Parathyroid adenoma (tissue), 2 donors: ENCODE data around the gene CACNB1.

Experiments
- H2AFZ ChIP-seq: fragments of 300-600 bp; sonication (generic); one replicate; pipeline ENCODE4 v1.7.0; 2017; ENCODE audit warnings: antibody characterized with exemption, mild to moderate bottlenecking
- H3K27ac ChIP-seq: fragments of 300-600 bp; sonication (generic); one replicate; pipeline ENCODE4 v1.7.0; 2017
- H3K27me3 ChIP-seq: fragments of 300-600 bp; sonication (generic); one replicate; pipeline ENCODE4 v1.7.0; 2017; ENCODE audit warnings: low read length; ENCODE audit not compliant: control insufficient read depth, insufficient read depth
- H3K36me3 ChIP-seq: fragments of 300-600 bp; sonication (generic); one replicate; pipeline ENCODE4 v1.7.0; 2017; ENCODE audit warnings: low read length; ENCODE audit not compliant: control insufficient read depth, insufficient read depth
- H3K4me1 ChIP-seq: fragments of 300-600 bp; sonication (generic); one replicate; pipeline ENCODE4 v1.7.0; 2017; ENCODE audit warnings: control low read depth
- H3K4me2 ChIP-seq: fragments of 300-600 bp; sonication (generic); one replicate; pipeline ENCODE4 v1.7.0; 2017; ENCODE audit warnings: low read length
- H3K4me3 ChIP-seq: fragments of 300-600 bp; sonication (generic); one replicate; pipeline ENCODE4 v1.7.0; 2017; ENCODE audit warnings: low read depth, low read length
- H3K79me2 ChIP-seq: fragments of 300-600 bp; sonication (generic); one replicate; pipeline ENCODE4 v1.7.0; 2017; ENCODE audit warnings: control low read depth
- H3K9ac ChIP-seq: fragments of 300-600 bp; sonication (generic); one replicate; pipeline ENCODE4 v1.7.0; 2017; ENCODE audit warnings: mild to moderate bottlenecking
- H3K9me3 ChIP-seq: fragments of 300-600 bp; sonication (generic); one replicate; pipeline ENCODE4 v1.7.0; 2017; ENCODE audit warnings: low read length; ENCODE audit not compliant: control insufficient read depth
- TF ChIP-seq, protein P1 (sequence below): fragments of 300-600 bp; sonication (generic); IDR thresholded peaks from one replicate; pipeline ENCODE4 v1.7.0; 2017; ENCODE audit warnings: antibody characterized with exemption, mild to moderate bottlenecking
- donor health status: primary hyperparathyroidism.

The CACNB1 gene

DNA sequence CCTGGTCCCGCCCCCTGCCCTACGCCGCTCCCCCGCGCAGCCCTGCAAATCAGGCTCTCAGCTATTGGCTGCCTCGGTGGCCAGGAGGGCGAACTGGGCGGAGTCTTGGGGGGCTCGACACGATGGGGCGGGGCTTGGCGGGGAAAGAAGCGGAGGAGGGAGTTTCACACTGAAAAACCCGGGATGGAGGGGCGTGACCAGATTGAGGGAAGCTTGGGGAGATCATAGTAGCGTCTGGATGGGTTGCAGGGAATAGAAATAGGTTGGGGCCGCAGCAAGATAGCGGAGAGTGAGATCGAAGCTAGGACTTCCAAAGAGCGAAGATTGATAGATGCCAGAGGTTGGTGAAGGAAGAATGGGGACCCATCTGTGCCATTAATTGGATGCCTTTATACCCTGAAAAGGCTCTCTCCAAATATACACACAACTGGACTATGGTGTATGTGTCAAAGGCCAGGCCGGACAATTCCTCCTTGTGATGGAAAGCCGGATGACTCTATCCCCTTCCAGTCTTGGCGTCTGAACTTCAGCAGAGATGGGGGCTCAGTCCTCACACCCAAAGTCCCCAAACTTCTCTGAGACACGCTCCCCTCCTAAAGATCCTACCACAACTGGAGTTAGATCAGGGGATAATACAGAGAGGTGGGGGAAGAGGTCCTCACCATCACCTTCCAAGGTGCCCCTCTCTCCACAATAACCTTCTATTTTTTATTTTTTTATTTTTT, 28.7 kb upstream of the CACNB1 start:
- H2AFZ ChIP-seq: peak overlapping the region; percentile 56
- TF ChIP-seq, protein P1, sequence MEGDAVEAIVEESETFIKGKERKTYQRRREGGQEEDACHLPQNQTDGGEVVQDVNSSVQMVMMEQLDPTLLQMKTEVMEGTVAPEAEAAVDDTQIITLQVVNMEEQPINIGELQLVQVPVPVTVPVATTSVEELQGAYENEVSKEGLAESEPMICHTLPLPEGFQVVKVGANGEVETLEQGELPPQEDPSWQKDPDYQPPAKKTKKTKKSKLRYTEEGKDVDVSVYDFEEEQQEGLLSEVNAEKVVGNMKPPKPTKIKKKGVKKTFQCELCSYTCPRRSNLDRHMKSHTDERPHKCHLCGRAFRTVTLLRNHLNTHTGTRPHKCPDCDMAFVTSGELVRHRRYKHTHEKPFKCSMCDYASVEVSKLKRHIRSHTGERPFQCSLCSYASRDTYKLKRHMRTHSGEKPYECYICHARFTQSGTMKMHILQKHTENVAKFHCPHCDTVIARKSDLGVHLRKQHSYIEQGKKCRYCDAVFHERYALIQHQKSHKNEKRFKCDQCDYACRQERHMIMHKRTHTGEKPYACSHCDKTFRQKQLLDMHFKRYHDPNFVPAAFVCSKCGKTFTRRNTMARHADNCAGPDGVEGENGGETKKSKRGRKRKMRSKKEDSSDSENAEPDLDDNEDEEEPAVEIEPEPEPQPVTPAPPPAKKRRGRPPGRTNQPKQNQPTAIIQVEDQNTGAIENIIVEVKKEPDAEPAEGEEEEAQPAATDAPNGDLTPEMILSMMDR: no peak
- no peak overlapping the region for H3K9ac ChIP-seq
- peak overlapping the region; percentile 34 for H3K4me3 ChIP-seq
- peaks cover 8% of the 10 kb centered on the region for H3K4me1 ChIP-seq
- no peaks in the 10 kb centered on the region for H3K36me3 ChIP-seq
- peak overlapping the region; percentile 66 for H3K4me2 ChIP-seq
- H3K9me3 ChIP-seq: no peaks in the 10 kb centered on the region
- H3K27ac ChIP-seq: no peak overlapping the region
- no peaks in the 10 kb centered on the region for H3K79me2 ChIP-seq
- H3K27me3 ChIP-seq: peaks cover 3% of the 10 kb centered on the region

DNA sequence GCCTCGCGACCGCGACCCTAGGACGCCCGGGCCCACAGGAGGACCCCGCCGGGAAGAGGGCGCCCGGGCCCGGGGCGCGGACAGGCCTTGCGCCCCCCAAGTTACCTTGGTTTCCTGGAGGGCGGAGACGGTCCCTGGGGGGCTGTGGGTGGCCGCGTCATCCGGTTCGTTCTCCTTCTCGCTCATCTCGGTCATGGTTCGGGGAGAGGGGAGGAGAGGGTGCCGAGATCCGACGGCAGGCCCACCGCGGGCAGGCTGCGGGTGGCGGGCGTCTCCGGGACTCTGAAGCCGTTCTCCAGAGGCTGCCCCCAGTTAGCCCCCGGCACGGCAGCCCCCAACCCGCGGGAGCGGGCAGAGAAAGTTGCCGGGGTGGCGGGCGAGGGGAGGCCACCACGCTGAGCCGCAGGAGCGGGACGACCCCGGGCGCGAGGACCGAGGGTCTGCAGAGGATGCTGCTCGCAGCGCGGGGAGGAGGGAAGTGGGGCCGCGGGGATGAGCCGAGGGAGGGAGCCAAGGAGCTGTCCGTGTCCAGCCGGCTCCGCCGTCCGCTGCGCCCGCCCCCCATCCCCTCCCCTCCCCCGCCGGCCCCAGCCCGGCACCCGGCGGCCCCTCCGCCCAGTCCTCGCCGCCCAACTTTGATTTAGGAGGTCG, 28.0 kb upstream of the CACNB1 start, which contains the start of gene STAC2:
STAC2 (minus strand) TSS at position 638 of the 651 bp plus-strand sequence; CDS start at position 195, 443 bp downstream.
- peak within 1 kb of the TSS; percentile 34 for H3K4me3 ChIP-seq
- TF ChIP-seq, protein P1: no peak
- H3K79me2 ChIP-seq: no peaks in the 10 kb centered on the region
- H3K4me2 ChIP-seq: peak within 1 kb of the TSS; percentile 66
- H3K27ac ChIP-seq: no peak within 1 kb of the TSS
- peaks cover 3% of the 10 kb centered on the region for H3K27me3 ChIP-seq
- H3K4me1 ChIP-seq: peaks cover 8% of the 10 kb centered on the region
- H3K36me3 ChIP-seq: no peaks in the 10 kb centered on the region
- H2AFZ ChIP-seq: peak within 1 kb of the TSS; percentile 60
- H3K9me3 ChIP-seq: no peaks in the 10 kb centered on the region
- H3K9ac ChIP-seq: no peak within 1 kb of the TSS

DNA sequence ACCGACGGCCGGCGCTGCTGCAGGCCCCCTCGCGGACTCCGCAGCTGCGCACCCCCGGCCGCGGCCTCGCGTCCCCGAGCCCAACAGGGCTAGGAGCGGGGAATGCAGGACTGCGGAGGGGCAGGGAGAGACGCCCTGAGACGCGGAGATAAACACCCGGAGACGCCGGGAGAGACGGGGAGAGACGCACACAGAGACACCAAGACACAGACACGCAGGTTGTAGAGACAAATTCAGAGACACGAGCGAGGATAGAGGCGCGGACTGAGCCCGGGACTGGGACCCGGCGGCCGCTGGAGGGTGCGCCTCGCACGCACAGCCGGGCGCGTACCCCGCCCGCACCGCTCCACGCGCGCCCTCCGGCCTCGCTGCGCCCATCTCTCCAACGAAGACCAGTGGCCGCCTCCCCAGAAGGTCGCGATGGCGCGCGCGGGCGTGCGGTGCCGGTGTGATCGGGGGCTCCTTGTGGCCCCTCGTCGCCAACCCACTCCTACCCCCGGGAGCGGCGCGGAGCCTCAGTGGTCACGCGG, 27.4 kb upstream of the CACNB1 start:
- no peak overlapping the region for H3K27ac ChIP-seq
- H2AFZ ChIP-seq: peak overlapping the region; percentile 60
- no peak overlapping the region for H3K4me3 ChIP-seq
- no peaks in the 10 kb centered on the region for H3K9me3 ChIP-seq
- peak overlapping the region; percentile 38 for H3K4me2 ChIP-seq
- H3K27me3 ChIP-seq: peaks cover 3% of the 10 kb centered on the region
- no peak overlapping the region for H3K9ac ChIP-seq
- peaks cover 8% of the 10 kb centered on the region for H3K4me1 ChIP-seq
- no peaks in the 10 kb centered on the region for H3K79me2 ChIP-seq
- no peaks in the 10 kb centered on the region for H3K36me3 ChIP-seq
- TF ChIP-seq, protein P1: no peak

DNA sequence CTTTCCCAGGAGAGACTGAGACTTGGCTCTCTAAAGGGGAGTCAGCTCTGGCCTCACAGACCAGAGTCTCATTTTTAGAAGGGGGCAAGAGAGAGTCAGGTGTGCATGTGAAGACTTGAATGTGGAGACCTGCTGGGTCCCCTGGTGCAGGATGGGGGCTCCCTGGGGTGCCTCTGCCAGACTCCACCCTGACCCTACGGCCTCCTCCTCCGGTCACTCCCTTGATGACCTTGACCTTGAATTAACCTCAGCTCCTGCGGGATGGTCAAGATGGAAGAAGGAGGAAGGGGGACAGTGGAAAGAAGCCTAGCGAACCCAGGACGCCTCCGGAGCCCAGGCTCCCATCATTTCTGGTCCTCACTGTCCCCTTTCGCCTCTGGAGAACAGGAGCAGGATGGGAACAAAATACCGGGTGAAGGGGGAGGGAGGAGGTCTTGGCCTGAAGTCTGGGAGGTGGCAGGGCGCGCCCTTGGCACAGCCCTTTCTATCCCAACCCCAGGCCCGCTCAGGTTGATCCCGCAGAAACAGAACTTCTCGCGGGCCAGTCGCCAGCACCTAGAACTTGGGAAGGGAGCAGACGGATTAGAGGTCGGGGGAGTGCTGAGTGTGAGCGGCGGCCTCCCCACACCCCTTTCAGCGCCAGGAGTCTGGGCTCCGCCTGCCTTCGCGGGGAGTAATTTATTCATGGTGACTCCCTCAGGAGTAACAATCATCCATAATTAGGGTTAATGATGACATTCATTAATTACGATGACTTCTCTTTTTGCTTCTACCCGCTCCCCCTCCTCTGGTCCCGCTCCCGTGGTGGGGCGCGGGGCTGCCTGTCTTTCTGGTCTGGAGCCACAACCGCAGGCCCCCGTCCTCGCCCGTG, 26.7 kb upstream of the CACNB1 start:
- Histone ChIP-seq H3K4me2 (peak overlapping the region; percentile 38), H3K36me3 (no peaks in the 10 kb centered on the region), H3K27me3 (peaks cover 3% of the 10 kb centered on the region), H3K9me3 (no peaks in the 10 kb centered on the region), H3K9ac (no peak overlapping the region), H3K79me2 (no peaks in the 10 kb centered on the region), H3K4me3 (no peak overlapping the region), H3K27ac (no peak overlapping the region), H3K4me1 (peaks cover 8% of the 10 kb centered on the region), H2AFZ (peak overlapping the region; percentile 60)
- TF ChIP-seq, protein P1: no peak
